GM13977 (cell line): Measurements from ENCODE around the gene KRTAP5-2.

ENCODE experiments used
- DNase-seq: peaks from one replicate; pipeline ENCODE4 v3.0.0; 2012; ENCODE audit warnings: low spot score
- CTCF ChIP-seq: IDR thresholded peaks from 2 replicates; pipeline ENCODE4 v1.5.1; 2012; ENCODE audit warnings: mild to moderate bottlenecking, control low read depth; ENCODE audit not compliant: insufficient read depth; ENCODE audit errors: extremely low read depth, missing control alignments
- in situ Hi-C: fragments of 300-500 bp; cut with MboI; formaldehyde crosslinking; loops from one replicate; pipeline ENCODE4 v1.12.0; 2022; ENCODE audit warnings: low sequenced_read_pairs, low pct_unique_long_range_greater_than_20kb, mixed read lengths, inconsistent platforms; ENCODE audit not compliant: unreplicated experiment

Gene KRTAP5-2

GRCh38 chr11:1560649-1561251 is 37.3 kb downstream of the KRTAP5-2 start:
- no peak for DNase-seq
- in situ Hi-C loops, result no loop called here
- no peak for TF ChIP-seq CTCF

- in situ Hi-C loops, result no loop called here
- TF ChIP-seq CTCF, result no peak
- no peak for DNase-seq
Observed at GRCh38 chr11:1560002-1560648, 38.0 kb downstream of the KRTAP5-2 start.

GRCh38 chr11:1559111-1559951 is 38.8 kb downstream of the KRTAP5-2 start:
- in situ Hi-C loops, result no loop called here
- TF ChIP-seq CTCF, result no peak
- peak; percentile 38 for DNase-seq

- TF ChIP-seq CTCF, result no peak
- in situ Hi-C loops, result no loop called here
- DNase-seq, result peak; percentile 34
Observed at GRCh38 chr11:1558775-1559110, 39.4 kb downstream of the KRTAP5-2 start.

- in situ Hi-C loops, result no loop called here
- DNase-seq, result peak; percentile 31
Observed at GRCh38 chr11:1557904-1558774, 40.0 kb downstream of the KRTAP5-2 start.

More at GRCh38 chr11:1557904-1558774, 40.0 kb downstream of the KRTAP5-2 start:
- no peak for TF ChIP-seq CTCF
